Fibroblast of peridontal ligament (primary cell): ENCODE results near the gene FUCA1.
A peak's percentile ranks its signal among the peaks of the same experiment; 100 is the strongest.
"Not testable (repeated sequence)": the region's sequence is repeated elsewhere in the genome, so short reads cannot be mapped to it uniquely, and the experiment has no call there.

Source experiments
- DNase-seq: peaks from one replicate; pipeline ENCODE4 v3.0.0-alpha.2; 2010; ENCODE audit errors: extremely low read depth

Gene FUCA1

DNA sequence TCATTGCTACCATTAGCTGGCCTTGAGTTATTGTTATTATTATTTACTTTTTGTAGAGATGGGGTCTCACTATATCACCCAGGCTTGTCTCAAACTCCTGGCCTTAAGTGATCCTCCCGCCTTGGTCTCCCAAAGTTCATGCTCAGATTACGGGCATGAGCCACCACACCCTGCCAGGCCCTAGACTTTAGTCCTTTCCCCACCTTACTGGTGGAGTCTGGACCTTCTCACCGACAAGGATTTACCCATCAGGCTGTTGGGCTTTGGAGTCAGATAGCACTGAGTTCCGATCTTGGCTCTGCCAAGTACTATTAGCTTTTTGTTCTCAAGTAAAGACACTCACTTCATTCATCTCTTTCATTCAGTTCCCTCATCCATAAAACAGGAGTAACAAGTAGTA is 27.9 kb upstream of the FUCA1 start:
- DNase-seq: no peak

DNA sequence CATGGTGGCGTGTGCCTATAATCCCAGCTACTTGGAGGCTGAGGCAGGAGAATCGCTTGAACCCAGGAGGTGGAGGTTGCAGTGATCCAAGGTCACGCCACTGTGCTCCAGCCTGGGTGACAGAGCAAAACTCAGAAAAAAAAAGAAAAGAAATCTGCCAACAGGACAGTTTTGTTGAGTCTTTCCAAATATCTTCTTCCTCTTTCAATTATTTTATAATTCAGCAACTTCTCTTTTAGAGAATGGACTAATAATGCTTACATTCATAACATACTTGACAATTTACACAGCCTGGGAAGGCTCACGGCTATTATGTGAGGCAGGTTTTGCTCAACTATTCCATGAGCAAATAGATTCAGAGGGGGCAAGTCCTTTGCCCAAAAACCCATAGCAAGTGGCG is 27.0 kb upstream of the FUCA1 start:
- no peak for DNase-seq

DNA sequence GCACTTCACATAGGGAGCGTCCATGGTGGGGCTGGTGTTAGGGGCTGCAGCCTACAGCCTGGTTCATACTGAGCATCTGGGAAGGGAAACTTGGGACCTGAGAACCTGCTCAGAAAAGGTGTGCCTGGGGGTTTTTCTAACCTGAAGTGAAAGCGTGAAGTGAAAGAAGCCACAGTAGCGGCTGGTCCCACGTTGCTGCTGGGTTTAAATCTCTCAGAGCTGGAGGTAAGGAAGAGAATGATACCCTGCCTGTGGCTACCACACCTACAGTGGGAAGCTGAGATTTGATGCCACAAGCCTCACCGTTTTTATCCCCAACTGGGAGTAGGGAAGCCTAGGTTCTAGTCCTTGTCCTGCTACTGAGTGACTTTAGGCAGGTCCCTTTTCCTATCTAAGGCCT is 21.0 kb upstream of the FUCA1 start:
- no peak for DNase-seq

DNA sequence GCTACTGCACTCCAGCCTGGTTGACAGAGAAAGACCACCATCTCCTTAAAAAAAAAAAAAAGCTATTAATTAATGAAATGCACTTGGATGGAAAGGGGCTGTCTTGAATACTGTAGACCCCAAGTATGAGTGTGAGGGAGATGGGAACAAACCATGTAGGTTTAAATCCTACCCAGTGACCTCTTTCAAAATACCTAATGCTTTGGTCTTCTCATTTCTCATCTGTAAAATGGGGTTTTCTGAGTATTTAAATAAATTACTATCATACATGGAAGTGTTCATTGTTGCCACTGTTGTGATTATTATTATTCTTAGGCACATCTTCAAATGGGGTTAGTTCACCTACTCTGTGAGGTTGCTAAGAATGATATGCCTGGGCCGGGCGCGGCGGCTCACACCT is 17.1 kb upstream of the FUCA1 start:
- DNase-seq: no peak

DNA sequence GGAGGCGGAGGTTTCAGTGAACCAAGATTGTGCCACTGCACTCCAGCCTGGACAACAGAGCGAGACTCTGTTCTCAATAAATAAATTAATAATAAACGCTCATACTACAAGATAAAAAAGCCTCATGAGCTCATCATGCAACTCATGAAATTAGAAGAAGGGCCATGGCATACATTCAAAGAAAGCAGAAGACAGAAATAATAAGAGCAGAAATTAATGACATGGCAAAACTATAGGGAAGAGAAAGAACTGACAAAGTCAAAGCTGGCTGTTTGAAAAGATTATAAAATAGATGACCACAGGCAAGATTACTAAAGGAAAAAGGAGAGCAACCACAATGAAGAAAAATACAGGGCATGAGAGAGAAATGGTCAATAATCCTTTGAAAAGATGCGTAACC is 14.7 kb upstream of the FUCA1 start:
- no peak for DNase-seq

DNA sequence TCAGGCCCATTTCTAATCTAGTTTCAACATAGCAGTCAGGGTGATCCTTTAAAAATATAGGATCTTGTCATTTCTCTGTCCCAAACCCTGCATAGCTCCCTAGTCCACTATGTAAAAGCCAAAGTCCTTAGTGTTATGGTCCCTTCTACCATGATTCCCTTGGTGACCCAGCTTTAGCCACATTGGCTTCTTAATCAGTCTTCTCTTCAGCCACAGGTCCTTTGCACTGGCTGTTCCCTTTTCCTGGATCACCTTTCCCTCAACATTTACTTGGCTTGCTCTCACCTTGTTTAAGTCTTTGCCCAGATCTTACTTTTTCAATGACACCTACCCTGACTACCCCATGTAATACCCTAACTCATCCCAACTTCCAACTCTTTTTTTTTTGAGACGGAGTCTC is 11.7 kb upstream of the FUCA1 start:
- DNase-seq: no peak

DNA sequence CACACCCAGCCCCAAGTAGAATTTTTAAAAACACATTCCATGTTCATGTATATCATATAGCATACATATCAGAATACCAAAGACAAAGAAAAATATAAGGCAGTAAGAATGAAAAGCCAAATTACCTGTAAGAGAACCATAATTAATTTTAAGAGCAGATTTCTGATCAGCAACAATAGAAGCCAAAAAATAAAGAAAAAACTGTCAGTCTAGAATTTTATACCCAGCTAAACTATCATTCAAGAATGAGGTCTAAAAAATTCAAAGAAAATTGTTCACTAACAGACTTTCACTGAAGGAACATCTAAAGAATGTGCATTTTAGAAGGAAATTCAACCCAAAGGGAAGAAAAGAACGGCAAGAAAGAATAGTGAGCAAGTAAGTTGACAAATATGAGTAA is 10.6 kb upstream of the FUCA1 start:
- no peak for DNase-seq

DNA sequence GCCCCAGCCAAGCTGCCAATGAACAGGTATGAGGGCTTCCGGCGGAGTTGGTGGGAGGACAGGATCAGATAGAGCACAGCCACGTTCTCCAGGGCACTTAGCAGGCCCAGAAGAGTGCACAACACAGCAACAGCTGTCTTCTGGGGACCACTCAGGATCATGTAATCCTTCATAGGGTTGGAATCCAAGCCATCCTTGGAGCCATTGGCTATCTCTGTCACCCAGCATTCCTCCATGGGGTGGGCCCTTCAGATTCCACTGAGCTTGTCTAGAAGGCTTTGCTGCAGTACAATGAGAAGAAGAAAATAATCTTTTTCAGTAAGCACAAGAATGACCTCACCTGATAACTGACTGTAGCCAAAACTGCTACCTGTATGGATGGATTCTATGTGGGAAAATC is 7.3 kb upstream of the FUCA1 start:
- no peak for DNase-seq

DNA sequence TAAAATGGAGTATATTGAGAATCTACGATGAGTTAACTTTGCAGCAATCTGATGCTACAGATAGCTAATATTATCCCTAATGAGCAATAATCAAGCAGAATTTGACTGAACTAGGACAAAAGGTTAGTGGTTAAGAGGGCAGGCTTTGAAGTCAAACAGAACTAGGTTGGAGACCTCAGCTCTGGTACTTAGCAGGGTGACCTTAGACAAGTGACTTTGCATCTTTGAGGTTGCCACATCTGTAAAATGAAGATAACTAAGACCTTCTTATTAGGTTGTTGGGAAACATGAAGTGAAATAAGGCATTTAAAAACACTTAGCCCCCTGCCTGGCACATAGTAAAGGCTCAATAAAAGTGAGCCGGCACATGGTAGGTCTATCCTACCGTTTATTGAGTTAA is 4.3 kb upstream of the FUCA1 start:
- no peak for DNase-seq

DNA sequence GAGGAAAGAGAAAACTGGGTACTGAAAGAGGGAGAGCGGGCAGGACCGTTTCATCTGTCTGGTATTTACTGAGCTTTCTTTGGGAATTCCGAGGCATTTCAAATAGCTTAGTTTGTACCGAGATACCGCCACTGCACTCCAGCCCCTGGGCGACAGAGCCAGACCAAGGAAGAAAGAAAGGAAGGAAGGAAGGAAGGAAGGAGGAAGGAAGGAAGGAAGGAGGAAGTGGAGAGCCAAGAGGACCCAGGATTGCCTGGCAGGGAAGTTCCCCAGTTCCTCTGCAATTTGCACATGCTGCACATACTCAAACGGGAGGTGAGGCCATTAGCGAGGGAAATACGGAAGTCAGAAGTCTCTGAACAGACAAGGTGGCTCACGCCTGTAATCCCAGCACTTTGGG is 961 bp upstream of the FUCA1 start:
- DNase-seq: no peak

DNA sequence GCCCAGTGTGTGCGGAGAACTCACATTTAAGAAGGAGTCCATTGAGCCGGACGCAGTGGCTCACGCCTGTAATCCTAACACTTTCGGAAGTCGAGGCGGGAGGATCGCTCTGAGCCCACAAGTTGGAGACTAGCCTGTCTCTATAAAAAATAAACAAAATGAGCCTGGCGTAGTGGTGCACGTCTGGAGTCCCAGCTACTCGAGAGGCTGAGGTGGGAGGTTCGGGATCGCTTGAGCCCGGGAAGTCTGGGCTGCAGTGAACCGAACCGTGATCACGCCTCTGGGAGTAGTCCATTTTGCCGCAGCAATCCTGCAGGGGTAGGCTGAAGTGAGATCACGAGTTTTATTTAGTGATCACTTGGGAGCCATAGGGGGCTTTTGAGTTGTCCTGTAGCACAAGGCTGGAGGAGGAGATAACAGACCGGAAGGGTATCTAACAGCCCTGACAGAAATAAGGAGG is 497 bp upstream of the FUCA1 start:
- no peak for DNase-seq

DNA sequence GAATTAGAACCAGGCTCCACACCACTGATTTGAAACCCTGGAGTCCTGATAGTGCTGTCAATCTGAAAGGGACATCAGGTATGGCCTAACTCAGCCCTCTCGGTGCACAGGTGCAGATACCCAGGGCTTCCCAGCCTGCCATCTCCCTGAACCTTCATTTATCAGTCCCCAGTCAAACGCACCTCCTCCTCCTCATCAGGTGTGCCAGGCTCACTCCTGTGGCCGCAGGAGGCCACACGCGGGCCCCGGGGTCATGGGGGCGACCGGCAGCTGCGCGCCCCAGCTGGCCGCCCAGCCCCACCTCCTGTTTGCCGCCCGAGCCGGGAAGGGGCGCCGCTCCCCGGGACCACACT is 572 bp downstream of the FUCA1 start:
- DNase-seq: no peak

DNA sequence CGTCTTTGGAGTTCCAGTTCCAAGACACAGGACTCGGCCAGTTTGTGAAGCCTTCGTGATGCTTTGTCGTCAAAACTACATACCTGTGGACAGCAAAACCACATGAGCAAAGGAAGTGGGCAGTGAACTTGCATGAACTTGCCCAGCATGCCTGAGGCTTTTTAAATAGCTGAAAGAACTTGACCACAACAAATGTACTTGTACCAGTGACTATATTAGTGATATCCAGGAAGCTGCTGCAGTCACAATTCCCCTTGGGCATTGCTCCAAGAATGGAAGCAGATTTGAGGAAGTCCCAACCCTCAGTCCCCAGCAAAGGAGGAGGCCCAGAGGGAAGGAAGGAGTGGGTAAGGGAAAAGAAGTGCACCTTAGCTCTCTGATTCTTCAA is 2.6 kb downstream of the FUCA1 start:
- DNase-seq: peak; percentile 42

DNA sequence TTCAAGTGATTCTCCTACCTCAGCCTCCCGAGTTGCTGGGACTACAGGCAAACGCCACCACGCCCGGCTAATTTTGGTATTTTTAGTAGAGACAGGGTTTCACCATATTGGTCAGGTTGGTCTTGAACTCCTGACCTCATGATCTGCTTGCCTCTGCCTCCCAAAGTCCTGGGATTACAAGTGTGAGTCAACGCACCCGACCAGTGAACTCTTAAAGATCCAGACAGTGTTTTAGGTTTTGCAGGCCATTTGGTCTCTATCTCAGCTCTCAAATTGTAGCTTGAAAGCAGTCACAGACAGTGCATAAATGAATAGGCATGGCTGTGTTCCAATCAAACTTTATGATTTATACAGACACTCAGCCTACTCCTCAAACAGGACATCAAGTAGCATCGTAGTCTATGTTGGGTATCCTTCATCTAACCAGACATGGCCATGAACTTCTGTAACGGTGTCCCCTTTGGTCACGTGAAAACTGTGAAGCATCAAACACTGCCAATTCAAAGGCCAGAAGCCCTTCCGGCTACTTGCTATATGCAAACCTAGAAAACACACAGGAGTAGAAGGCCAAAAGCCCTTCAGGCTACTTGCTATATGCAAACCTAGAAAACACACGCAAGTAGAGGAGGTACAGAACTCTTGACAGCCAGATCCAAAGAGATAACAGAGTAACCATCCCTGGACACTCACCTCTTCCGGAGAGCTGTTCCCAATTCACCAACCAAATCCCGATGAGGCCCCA is 3.1 kb downstream of the FUCA1 start:
- DNase-seq: no peak

DNA sequence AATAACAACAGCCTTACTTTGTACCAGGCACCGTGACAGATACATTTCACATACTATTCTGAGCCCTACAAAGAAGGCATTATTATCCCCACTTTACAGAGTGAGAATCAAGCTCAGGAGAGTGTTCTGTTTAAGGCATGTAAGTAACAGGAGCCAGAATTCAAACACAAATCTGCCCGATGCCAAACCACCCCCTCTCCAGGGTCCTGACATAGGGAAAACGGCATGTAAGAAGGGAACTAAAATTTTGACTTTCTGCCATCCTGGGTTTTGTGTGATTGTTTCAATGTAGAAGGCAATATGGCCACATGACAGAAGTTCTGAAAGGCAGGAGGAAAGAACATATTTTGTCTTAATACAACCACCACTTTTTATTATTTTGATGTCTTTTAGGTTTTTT is 5.5 kb downstream of the FUCA1 start:
- DNase-seq: no peak

DNA sequence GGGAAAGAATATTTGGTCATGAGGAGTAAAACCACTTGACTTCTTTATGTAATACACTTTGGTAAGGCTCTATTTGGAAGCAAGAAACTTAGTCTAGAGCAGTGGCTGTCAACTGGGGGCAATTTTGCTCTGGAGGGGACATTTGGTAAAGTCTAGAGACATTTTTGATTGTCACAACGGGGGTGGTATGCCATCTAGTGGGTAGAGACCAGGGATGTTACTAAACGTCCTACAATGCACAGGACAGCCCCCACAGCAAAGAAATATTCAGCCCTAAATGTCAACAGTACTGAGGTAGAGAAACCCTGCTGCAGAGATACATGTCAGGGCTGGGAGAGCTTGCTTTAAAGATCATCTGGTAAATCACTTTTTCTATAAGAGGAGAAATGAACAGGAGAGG is 13.5 kb downstream of the FUCA1 start:
- DNase-seq: peak; percentile 8

DNA sequence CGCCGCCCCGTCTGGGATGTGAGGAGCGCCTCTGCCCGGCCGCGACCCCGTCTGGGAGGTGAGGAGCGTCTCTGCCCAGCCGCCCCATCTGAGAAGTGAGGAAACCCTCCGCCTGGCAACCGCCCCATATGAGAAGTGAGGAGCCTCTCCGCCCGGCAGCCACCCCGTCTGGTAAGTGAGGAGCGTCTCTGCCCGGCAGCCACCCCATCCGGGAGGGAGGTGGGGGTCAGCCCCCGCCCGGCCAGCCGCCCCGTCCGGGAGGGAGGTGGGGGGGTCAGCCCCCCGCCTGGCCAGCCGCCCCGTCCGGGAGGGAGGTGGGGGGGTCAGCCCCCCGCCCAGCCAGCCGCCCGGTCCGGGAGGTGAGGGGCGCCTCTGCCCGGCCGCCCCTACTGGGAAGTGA is 15.0 kb downstream of the FUCA1 start:
- DNase-seq: not testable (repeated sequence)

DNA sequence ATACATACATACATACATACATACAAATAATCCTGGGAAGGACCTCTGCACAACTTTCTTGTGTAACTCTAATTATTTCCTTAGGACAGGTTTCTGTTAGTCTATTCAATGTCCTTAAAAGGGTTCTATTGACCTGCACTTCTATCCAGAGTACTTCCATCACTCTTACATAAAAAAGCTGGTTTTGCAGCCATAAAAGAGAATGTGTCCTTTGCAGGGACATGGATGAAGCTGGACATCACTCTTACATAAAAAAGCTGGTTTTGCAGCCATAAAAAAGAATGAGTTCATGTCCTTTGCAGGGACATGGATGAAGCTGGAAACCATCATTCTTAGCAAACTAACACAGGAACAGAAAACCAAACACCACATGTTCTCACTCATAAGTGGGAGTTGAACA is 16.7 kb downstream of the FUCA1 start:
- not testable (repeated sequence) for DNase-seq

DNA sequence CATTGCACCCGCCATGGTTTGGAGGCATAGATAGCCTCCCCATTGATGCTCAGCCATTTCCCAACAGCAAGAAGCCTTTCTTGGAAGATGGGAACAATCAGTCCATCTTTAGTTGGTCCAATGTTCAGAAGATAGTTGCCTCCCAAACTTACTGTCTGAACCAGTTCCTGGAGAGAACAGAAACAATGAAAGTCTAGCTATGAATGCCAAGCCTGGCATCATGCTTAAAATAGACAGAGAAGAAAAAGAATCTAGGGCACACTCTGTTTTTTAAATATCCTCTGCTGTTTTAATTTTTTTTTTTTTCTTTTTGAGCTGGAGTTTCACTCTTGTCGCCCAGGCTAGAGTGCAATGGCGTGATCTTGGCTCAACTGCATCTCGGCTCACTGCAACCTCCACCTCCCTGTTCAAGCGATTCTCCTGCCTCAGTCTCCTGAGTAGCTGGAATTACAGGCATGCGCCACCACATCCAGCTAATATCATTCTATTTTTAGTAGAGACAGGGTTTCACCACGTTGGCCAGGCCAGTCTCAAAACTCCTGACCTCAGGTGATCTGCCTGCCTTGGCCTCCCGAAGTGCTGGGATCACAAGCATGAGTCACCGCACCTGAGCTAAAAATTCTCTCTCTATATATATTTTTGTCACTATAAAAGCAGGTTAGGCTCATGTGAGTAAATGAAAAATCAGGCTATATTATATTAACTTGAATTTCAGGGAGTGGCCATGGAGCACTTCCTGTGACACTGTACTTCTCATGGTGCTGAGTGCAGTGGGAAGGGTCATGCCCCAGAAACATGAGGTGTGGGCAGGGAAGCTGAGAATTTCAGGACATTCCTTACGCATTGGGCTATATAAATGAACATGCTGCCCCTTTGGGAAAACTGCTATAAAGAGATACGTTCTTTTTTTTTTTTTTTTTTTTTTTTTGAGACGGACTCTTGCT is 19.1 kb downstream of the FUCA1 start:
- DNase-seq: no peak

DNA sequence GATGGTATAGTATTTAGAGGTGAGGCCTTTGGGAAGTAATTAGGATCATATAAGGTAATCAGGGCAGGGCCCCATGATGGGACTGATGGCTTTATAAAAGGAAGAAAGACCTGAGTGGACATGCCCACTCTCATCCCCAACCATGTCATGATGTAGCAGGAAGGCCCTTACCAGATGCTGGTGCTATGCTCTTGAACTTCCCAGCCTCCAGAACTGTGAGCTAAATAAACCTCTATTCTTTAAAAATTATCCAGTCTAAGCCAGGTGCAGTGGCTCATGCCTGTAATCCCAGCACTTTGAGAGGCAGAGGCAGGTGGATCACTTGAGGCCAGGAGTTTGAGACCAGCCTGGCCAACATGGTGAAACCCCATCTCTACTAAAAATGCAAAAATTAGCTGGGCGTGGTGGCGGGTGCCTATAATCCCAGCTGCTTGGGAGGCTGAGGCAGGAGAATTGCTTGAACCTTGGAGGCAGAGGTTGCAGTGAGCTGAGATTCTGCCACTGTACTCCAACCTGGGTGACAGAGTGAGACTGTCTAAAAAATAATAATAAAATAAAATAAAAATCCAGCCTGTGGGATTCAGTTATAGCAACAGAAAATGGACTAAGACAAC is 20.5 kb downstream of the FUCA1 start:
- DNase-seq: not testable (repeated sequence)

DNA sequence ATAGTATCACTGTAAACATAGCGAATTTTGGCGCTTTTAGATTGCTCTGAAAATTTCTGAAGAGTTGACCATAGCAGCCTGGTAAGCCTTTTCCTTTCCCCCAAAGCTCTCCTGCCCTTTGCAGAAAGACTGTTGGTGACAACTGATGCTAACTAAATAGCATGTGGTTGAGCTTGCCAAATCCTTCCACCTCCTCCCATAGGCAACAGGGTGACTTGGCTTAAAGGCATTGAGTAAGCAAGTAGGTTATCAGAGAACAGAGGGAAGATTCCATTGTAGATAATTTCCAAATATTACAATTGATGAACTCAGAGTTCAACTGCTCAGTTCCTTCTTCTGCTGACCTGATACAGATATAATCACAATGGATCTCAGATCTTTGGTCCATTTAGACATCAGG is 22.9 kb downstream of the FUCA1 start:
- DNase-seq: no peak

DNA sequence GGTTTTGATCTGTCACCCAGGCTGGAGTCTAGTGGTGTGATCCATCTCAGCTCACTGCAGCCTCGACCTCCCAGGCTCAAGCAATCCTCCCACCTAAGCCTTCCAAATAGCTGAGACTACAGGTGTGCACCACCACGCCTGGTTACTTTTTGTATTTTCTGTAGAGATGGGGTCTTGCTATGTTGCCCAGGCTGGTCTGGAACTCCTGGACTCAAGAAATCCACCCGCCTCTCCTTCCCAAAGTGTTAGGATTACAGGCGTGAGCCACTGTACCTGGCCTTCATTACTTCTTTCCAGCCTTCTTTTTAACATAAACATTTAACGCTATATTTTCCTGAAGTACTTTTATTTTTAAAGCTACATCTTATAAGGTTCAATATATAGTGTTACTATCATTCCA is 24.4 kb downstream of the FUCA1 start:
- no peak for DNase-seq

DNA sequence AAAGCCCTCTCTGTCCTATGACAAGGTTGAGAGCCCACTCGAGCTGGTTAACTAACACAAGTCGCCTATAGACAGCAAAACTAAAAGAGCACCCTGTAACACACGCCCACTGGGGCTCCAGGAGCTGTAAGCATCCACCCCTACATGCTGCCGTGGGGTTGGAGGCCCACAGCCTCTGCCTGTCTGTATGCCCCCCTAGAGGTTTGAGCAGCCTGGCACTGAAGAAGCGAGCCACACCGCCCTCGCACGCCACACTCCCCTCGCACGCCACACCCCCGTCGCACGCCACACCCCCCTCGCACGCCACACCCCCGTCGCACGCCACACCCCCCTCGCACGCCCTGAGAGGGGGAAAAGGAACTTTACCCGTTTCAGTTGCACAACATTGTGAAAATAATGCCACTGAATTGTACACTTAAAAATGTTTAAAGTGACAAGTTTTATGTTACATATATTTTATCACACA is 29.7 kb downstream of the FUCA1 start:
- DNase-seq: peak; percentile 17
